AG09319 (cell line): Measurements from ENCODE around the gene MFN2.

Experiments
- DNase-seq: peaks from one replicate; pipeline ENCODE4 v3.0.0-alpha.2; 2010; ENCODE audit warnings: low read depth; ENCODE audit errors: extremely low read depth
- CTCF ChIP-seq: IDR thresholded peaks from 2 replicates; pipeline ENCODE4 v1.5.1; 2011; ENCODE audit warnings: low read depth, mild to moderate bottlenecking, inconsistent platforms, low read length, moderate library complexity

MFN2 gene

GRCh38 chr1:12010746-12011570 is 30.7 kb downstream of the MFN2 start:
- TF ChIP-seq CTCF: no peak
- DNase-seq: no peak

- no peak for DNase-seq
- no peak for TF ChIP-seq CTCF
Observed at GRCh38 chr1:12011998-12012397, 31.8 kb downstream of the MFN2 start.

GRCh38 chr1:12012560-12013316 is 32.5 kb downstream of the MFN2 start:
- no peak for DNase-seq
- TF ChIP-seq CTCF: no peak

- no peak for DNase-seq
- no peak for TF ChIP-seq CTCF
Observed at GRCh38 chr1:12014141-12014991, 34.1 kb downstream of the MFN2 start.

- no peak for TF ChIP-seq CTCF
- no peak for DNase-seq
Observed at GRCh38 chr1:12015001-12015491, 34.8 kb downstream of the MFN2 start.

GRCh38 chr1:12015499-12015898 is 35.3 kb downstream of the MFN2 start:
- DNase-seq: no peak
- TF ChIP-seq CTCF: no peak
